ENCODE results near the gene LAMC1. TPM values are rescaled to one million over a fixed set of nuclear protein-coding genes. Genes with fewer than 3 reads are reported as not detected.

The LAMC1 gene
- total RNA-seq (2014; rRNA removed) = 316 and 383 TPM in 2 replicates
- 102 TPM for polyA plus RNA-seq (2012)

DNA sequence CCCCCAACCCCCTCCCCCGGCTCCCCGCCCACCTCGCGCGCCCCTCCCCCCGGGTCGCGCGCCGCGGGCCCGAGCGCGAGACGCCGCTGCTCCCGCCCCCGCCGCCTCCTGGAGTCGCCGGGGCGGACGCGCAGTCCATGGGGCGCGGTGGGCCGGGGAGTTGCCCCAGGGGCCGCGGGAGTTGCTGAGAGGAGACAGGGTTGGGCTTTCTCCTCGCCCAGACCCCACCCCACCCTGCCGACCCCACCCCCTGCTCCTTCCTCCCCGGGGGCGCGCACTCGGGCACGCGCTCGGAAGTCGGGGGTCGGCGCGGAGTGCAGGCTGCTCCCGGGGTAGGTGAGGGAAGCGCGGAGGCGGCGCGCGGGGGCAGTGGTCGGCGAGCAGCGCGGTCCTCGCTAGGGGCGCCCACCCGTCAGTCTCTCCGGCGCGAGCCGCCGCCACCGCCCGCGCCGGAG is at the start of gene LAMC1:
Gene LAMC1, plus strand, starts transcription at position 275 of the 455 bp plus-strand sequence. CDS start 297 bp downstream, outside the sequence.
- DNase-seq (ENCODE audit: low read depth) = peak; percentile 89

DNA sequence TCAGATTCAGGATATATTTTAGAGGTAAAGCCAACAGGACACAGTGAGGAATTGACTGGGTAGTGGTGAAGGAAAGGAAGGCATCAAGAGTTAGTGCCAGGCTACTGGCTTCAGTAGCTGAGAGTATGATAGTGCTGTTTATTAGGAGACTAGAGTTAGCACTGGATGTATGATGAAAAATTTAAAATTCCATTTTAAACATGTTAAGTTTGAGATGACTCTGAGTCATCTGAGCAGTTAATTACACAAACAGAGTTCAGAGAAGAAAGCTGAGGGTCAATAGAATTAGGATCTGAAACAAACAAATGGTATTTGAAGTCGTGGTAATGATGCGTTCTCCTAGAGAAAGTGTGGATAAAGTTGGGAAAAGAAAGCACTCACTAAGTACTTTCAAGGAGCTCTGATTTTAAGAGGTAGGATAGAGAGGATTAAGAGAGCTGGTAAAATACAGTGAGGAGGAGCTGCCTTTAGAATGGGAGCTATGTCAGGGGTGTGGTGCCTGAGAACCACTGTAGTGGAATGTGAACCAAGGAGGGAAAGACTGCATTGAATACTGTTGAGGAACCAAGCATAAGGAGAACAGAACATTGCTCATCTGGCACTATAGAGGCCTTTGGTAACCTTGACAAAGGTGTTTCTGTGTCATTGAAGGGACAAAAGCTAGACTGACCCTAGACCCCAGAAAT is 48.6 kb upstream of the LAMC1 start:
- no peak for DNase-seq (ENCODE audit: low read depth)

DNA sequence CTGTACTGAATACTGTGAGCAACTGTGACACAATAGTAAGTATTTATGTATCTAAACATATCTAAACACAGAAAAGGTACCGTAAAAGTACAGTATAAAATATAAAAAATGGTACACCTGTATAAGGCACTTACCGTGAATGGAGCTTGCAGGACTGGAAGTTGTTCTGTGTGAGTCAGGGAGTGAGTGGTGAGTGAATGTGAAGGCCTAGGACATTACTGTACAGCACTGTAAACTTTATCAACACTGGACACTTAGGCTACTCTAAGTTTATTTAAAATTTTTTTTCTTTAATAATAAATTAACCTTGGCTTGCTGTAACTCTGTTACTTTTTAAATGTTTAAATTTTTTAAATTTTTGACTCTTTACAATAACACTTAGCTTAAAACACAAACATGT is 45.7 kb upstream of the LAMC1 start:
- DNase-seq (ENCODE audit: low read depth) = no peak

DNA sequence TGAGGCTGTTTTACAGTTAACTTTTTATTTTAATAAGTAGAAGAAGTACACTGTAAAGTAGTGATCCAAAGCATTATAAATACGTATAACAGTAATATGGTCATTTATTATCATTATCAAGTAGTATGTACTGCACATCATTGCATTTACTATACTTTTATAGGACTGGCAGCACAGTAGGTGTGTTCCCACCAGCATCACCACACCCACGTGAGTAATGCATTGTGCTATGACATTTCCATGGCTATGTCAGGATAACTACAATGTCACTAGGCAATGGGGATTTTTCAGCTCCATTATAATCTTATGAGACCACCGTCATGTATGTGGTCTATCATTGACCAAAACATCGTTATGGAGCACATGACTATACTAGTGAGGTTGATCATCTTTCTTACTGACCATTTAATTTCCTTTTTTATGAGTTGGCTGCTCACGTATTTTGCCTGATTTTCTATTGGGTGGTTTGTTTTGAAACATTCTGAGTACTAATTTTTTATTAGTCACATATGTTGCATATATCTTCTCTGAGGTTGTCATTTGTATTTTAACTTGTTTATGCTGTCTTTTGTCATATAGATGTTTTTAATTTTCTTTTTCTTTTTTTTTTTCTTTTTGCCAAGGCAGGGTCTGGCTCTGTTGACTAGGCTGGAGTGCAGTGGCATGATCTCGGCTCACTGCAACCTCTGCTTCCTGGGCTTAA is 44.9 kb upstream of the LAMC1 start:
- no peak for DNase-seq (ENCODE audit: low read depth)

GRCh38 chr1:182984138-182984537 is 39.1 kb upstream of the LAMC1 start:
- no peak for DNase-seq (ENCODE audit: low read depth)

- peak; percentile 64 for DNase-seq (ENCODE audit: low read depth)
These were observed 38.6 kb upstream of the LAMC1 start for GRCh38 chr1:182984621-182985020.

DNA sequence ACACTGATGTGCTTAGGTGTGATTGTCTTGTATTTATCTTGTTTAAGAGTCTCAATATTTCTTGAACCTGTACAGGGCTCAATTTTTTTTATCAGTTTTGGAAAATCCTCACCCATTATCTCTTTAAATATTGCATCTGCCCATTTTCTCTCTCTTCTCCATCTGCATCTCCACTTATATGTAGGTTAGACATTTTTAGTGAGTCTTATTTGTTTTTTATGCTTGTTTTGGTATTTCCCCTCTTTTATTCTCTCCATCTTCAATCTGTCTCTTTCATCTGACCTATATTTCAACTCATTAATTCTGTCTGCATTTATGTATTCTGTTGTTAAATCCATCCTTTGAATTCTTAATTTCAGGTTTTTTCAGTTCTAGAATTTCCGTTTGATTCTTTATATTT is 37.3 kb upstream of the LAMC1 start:
- DNase-seq (ENCODE audit: low read depth) = no peak

GRCh38 chr1:182990413-182991144 is 32.6 kb upstream of the LAMC1 start:
- peak; percentile 77 for DNase-seq (ENCODE audit: low read depth)

GRCh38 chr1:182993746-182994145 is 29.5 kb upstream of the LAMC1 start:
- DNase-seq (ENCODE audit: low read depth) = no peak

GRCh38 chr1:182995894-182996293 is 27.3 kb upstream of the LAMC1 start:
- no peak for DNase-seq (ENCODE audit: low read depth)

- peak; percentile 35 for DNase-seq (ENCODE audit: low read depth)
These were observed 26.4 kb upstream of the LAMC1 start for GRCh38 chr1:182996816-182997215.

GRCh38 chr1:182998482-182998881 is 24.7 kb upstream of the LAMC1 start:
- no peak for DNase-seq (ENCODE audit: low read depth)

GRCh38 chr1:183000167-183000962 is 22.9 kb upstream of the LAMC1 start:
- DNase-seq (ENCODE audit: low read depth) = no peak

DNA sequence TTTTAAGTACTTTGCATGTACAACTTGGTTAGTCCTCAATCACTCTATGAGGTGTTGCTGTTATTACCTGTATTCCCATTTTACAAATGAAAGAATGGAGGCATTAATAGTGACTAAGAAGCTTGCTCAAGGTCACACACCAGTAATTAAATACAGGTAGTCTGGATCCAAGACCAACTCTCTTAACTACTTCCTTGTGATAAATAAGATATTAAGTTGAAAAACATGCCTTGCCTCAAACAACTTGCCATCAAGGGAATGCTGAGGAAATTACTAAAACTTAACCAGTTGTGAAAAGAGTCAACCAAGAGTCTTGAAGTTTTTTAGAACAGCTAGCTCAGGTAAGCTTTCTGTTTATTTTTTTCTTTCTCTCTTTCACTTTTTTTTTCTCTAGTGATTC is 21.0 kb upstream of the LAMC1 start:
- DNase-seq (ENCODE audit: low read depth) = no peak

DNA sequence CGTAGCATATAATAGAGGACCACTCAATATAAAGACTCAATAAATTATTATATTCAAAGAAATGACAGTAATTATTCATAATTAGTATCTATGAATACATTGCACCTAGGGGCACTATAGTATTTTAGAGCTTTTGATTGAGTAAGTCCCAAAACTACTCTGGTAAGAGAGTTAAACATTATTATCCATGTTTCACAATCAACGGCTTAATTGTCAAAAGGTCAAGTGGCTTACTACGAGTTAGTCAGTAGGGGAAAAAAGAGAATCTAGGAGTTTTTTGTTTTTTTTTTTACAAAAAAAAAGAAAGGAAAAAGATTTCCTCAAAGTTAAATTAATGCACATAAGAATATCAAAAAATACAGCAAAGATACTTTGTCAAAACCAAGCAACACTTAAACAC is 20.4 kb upstream of the LAMC1 start:
- DNase-seq (ENCODE audit: low read depth) = peak; percentile 44

- DNase-seq (ENCODE audit: low read depth) = peak; percentile 51
These were observed 20.0 kb upstream of the LAMC1 start for GRCh38 chr1:183003203-183003602.

DNA sequence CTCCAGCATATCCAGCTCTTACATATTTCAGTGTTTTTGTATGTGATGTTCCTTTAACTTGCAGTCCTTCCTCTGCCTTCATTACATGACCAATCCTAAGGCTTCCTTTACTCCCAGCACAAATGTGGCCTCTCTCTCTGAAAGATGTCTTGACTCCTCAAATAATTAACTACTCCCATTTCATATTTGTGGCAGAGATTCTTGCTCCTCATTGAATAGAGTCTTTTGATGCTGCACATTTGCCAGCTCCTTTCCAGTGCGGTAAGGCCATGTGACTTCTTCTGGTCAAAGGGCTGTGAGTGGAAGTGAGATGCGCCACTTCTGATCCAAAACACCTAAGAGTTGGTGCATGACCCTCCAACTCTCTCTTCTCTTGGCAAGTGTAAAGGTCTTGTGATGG is 19.1 kb upstream of the LAMC1 start:
- DNase-seq (ENCODE audit: low read depth) = no peak

DNA sequence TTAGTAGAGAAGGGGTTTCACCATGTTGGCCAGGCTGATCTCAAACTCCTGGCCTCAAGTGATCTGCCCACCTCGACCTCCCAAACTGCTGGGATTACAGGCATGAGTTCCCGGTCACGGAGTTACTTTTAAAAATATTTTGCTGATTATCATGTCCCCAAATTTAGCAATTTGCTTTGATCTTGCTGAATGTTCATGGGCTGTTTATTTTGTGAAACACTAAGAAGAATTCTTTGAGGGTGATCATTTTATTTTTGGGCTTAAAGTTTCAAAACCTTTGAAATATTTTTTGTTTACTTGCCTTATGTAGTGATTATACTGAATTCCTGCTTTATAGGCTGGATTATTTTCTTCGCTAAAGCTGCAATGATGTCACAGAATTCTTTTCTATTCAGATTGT is 11.4 kb upstream of the LAMC1 start:
- no peak for DNase-seq (ENCODE audit: low read depth)

DNA sequence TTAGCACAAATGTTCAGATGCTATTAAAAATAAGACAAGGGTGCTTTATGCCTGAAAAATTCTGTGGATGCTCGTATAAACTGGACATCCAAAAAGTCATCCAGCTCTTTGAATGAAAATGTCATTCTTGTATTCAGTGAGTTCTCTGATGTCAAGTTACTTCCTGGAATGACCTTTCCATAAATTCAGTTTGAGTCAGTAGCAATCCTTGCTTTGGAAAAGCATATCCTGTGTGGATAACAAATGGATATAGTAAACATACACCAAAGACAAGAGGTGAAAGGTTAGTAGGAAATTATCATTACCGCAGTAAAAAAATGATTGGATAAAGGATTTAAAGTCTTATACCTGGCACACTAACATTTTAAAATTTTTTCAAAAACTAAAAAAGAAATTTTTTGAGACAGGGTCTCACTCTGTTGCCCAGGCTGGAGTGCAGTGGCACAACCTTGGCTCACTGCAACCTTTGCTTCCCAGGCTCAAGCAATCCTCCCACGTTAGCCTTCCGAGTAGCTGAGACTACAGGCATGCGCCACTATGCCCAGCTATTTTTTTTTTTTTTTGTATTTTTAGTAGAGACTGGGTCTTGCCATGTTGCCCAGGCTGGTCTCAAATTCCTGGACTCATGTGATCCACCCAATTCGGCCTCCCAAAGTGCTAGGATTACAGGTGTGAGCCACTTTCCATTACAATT is 10.8 kb upstream of the LAMC1 start:
- DNase-seq (ENCODE audit: low read depth) = no peak

- no peak for DNase-seq (ENCODE audit: low read depth)
These were observed 4.0 kb upstream of the LAMC1 start for GRCh38 chr1:183019139-183019740.

GRCh38 chr1:183019860-183020259 is 3.4 kb upstream of the LAMC1 start:
- DNase-seq (ENCODE audit: low read depth) = peak; percentile 61
